GM19035 (cell line): ENCODE measurements around the gene CCDC148.
A peak's percentile ranks its signal among the peaks of the same experiment; 100 is the strongest.
"Not testable (repeated sequence)": the region's sequence is repeated elsewhere in the genome, so short reads cannot be mapped to it uniquely, and the experiment has no call there.

Experiments
- ATAC-seq: cut with Tn5 transposase; IDR thresholded peaks from one replicate; pipeline ENCODE4 v1.9.1; 2021; ENCODE audit not compliant: unreplicated experiment

The CCDC148 gene

GRCh38 chr2:158223066-158223465 is 233.5 kb downstream of the CCDC148 start:
- ATAC-seq, result not testable (repeated sequence)

- ATAC-seq, result peak; percentile 60
Measured at GRCh38 chr2:158221063-158222020, 235.2 kb downstream of the CCDC148 start.

- no peak for ATAC-seq
Measured at GRCh38 chr2:158217593-158217992, 239.0 kb downstream of the CCDC148 start.

- peak; percentile 97 for ATAC-seq
Measured at GRCh38 chr2:158214431-158214830, 242.1 kb downstream of the CCDC148 start.

GRCh38 chr2:158213773-158214172 is 242.8 kb downstream of the CCDC148 start:
- no peak for ATAC-seq

GRCh38 chr2:158212301-158212700 is 244.3 kb downstream of the CCDC148 start:
- ATAC-seq, result no peak

GRCh38 chr2:158211502-158211901 is 245.1 kb downstream of the CCDC148 start:
- ATAC-seq, result no peak

- ATAC-seq, result no peak
Measured at GRCh38 chr2:158207354-158207753, 249.2 kb downstream of the CCDC148 start.

- no peak for ATAC-seq
Measured at GRCh38 chr2:158205215-158205614, 251.3 kb downstream of the CCDC148 start.

GRCh38 chr2:158204741-158205165 is 251.8 kb downstream of the CCDC148 start:
- peak; percentile 58 for ATAC-seq

GRCh38 chr2:158202161-158202815 is 254.3 kb downstream of the CCDC148 start:
- no peak for ATAC-seq

GRCh38 chr2:158199928-158200650 is 256.5 kb downstream of the CCDC148 start:
- no peak for ATAC-seq

GRCh38 chr2:158197940-158198339 is 258.6 kb downstream of the CCDC148 start:
- no peak for ATAC-seq

- no peak for ATAC-seq
Measured at GRCh38 chr2:158194229-158194628, 262.3 kb downstream of the CCDC148 start.

GRCh38 chr2:158192515-158193443 is 263.8 kb downstream of the CCDC148 start:
- ATAC-seq, result no peak

GRCh38 chr2:158191076-158191895 is 265.3 kb downstream of the CCDC148 start:
- ATAC-seq, result peak; percentile 79

- ATAC-seq, result peak; percentile 60
Measured at GRCh38 chr2:158189526-158189925, 267.0 kb downstream of the CCDC148 start.

GRCh38 chr2:158187908-158188307 is 268.6 kb downstream of the CCDC148 start:
- no peak for ATAC-seq

- ATAC-seq, result no peak
Measured at GRCh38 chr2:158184556-158185343, 271.8 kb downstream of the CCDC148 start.
